Parathyroid adenoma (tissue), 2 donors: ENCODE measurements around the gene TGFBI.

ENCODE experiments used
- H2AFZ ChIP-seq: fragments of 300-600 bp; sonication (generic); one replicate; pipeline ENCODE4 v1.7.0; 2017; ENCODE audit warnings: antibody characterized with exemption, mild to moderate bottlenecking
- H3K27ac ChIP-seq: fragments of 300-600 bp; sonication (generic); one replicate; pipeline ENCODE4 v1.7.0; 2017
- H3K27me3 ChIP-seq: fragments of 300-600 bp; sonication (generic); one replicate; pipeline ENCODE4 v1.7.0; 2017; ENCODE audit warnings: low read length; ENCODE audit not compliant: control insufficient read depth, insufficient read depth
- H3K36me3 ChIP-seq: fragments of 300-600 bp; sonication (generic); one replicate; pipeline ENCODE4 v1.7.0; 2017; ENCODE audit warnings: low read length; ENCODE audit not compliant: control insufficient read depth, insufficient read depth
- H3K4me1 ChIP-seq: fragments of 300-600 bp; sonication (generic); one replicate; pipeline ENCODE4 v1.7.0; 2017; ENCODE audit warnings: control low read depth
- H3K4me2 ChIP-seq: fragments of 300-600 bp; sonication (generic); one replicate; pipeline ENCODE4 v1.7.0; 2017; ENCODE audit warnings: low read length
- H3K4me3 ChIP-seq: fragments of 300-600 bp; sonication (generic); one replicate; pipeline ENCODE4 v1.7.0; 2017; ENCODE audit warnings: low read depth, low read length
- H3K79me2 ChIP-seq: fragments of 300-600 bp; sonication (generic); one replicate; pipeline ENCODE4 v1.7.0; 2017; ENCODE audit warnings: control low read depth
- H3K9ac ChIP-seq: fragments of 300-600 bp; sonication (generic); one replicate; pipeline ENCODE4 v1.7.0; 2017; ENCODE audit warnings: mild to moderate bottlenecking
- H3K9me3 ChIP-seq: fragments of 300-600 bp; sonication (generic); one replicate; pipeline ENCODE4 v1.7.0; 2017; ENCODE audit warnings: low read length; ENCODE audit not compliant: control insufficient read depth
- TF ChIP-seq, protein P1 (sequence below): fragments of 300-600 bp; sonication (generic); IDR thresholded peaks from one replicate; pipeline ENCODE4 v1.7.0; 2017; ENCODE audit warnings: antibody characterized with exemption, mild to moderate bottlenecking
- donor health status: primary hyperparathyroidism.

Gene TGFBI

GRCh38 chr5:135999406-136000139 lies 29.2 kb upstream of the TGFBI start:
- H3K27ac ChIP-seq: no peak overlapping the region
- H3K9me3 ChIP-seq: no peaks in the 10 kb centered on the region
- TF ChIP-seq, protein P1, sequence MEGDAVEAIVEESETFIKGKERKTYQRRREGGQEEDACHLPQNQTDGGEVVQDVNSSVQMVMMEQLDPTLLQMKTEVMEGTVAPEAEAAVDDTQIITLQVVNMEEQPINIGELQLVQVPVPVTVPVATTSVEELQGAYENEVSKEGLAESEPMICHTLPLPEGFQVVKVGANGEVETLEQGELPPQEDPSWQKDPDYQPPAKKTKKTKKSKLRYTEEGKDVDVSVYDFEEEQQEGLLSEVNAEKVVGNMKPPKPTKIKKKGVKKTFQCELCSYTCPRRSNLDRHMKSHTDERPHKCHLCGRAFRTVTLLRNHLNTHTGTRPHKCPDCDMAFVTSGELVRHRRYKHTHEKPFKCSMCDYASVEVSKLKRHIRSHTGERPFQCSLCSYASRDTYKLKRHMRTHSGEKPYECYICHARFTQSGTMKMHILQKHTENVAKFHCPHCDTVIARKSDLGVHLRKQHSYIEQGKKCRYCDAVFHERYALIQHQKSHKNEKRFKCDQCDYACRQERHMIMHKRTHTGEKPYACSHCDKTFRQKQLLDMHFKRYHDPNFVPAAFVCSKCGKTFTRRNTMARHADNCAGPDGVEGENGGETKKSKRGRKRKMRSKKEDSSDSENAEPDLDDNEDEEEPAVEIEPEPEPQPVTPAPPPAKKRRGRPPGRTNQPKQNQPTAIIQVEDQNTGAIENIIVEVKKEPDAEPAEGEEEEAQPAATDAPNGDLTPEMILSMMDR: no peak
- H3K4me3 ChIP-seq: no peak overlapping the region
- H3K36me3 ChIP-seq: no peaks in the 10 kb centered on the region
- H3K79me2 ChIP-seq: no peaks in the 10 kb centered on the region
- H3K4me2 ChIP-seq: no peak overlapping the region
- no peak overlapping the region for H2AFZ ChIP-seq
- no peak overlapping the region for H3K9ac ChIP-seq
- H3K27me3 ChIP-seq: no peaks in the 10 kb centered on the region
- no peaks in the 10 kb centered on the region for H3K4me1 ChIP-seq

DNA sequence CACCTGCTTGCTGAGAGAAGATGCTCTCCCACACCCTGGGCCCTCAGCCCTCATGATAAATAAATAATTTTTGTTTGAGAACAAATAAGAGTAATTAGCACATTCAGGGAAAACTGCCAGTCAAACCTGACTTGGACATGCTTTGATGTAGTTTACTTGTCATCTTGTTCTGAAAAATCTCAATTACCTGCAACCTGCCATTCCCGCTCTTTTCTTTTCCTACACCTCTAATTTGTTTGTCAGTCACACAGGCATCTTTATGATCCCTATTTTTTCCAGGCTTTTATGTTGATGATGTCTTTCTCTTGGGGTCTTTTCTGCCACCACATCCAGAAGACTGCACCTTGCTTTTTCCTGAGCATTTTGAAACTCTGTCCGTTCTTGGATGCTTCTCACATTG lies 28.6 kb upstream of the TGFBI start:
- no peaks in the 10 kb centered on the region for H3K4me1 ChIP-seq
- TF ChIP-seq, protein P1: no peak
- H3K9me3 ChIP-seq: no peaks in the 10 kb centered on the region
- no peak overlapping the region for H3K27ac ChIP-seq
- H3K9ac ChIP-seq: no peak overlapping the region
- H3K27me3 ChIP-seq: no peaks in the 10 kb centered on the region
- H2AFZ ChIP-seq: no peak overlapping the region
- no peaks in the 10 kb centered on the region for H3K79me2 ChIP-seq
- H3K4me2 ChIP-seq: no peak overlapping the region
- H3K36me3 ChIP-seq: no peaks in the 10 kb centered on the region
- H3K4me3 ChIP-seq: no peak overlapping the region

DNA sequence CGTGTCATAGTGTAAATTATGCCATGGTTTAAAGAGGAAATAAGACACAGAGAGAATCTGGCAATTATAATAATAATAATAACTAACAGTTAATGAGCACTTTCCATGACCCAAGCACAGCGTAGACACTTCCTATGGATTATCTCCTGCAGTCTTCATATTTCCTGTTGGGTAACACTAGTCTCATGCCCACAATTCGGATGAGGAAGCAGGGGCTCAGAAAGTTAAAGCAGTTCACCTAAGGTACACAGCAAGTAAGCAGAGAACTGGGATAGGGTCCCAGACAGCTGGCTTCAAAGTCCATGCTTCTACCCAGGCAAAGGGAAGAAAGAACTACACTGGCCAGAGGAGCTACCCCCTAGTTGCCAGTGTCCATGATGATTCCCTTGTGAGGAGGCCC lies 27.9 kb upstream of the TGFBI start:
- Histone ChIP-seq H3K27ac (no peak overlapping the region), H3K36me3 (no peaks in the 10 kb centered on the region), H3K4me2 (no peak overlapping the region), H3K27me3 (no peaks in the 10 kb centered on the region), H3K79me2 (no peaks in the 10 kb centered on the region), H3K4me3 (no peak overlapping the region), H3K9ac (no peak overlapping the region), H3K4me1 (no peaks in the 10 kb centered on the region), H3K9me3 (no peaks in the 10 kb centered on the region), H2AFZ (no peak overlapping the region)
- TF ChIP-seq, protein P1: no peak

- Histone ChIP-seq H2AFZ (no peak overlapping the region), H3K4me1 (no peaks in the 10 kb centered on the region), H3K27ac (no peak overlapping the region), H3K9ac (no peak overlapping the region), H3K27me3 (no peaks in the 10 kb centered on the region), H3K79me2 (no peaks in the 10 kb centered on the region), H3K4me2 (no peak overlapping the region), H3K9me3 (no peaks in the 10 kb centered on the region), H3K36me3 (no peaks in the 10 kb centered on the region), H3K4me3 (no peak overlapping the region)
- TF ChIP-seq, protein P1: no peak
Observed at GRCh38 chr5:136001466-136001981, 27.3 kb upstream of the TGFBI start.

- Histone ChIP-seq H3K36me3 (no peaks in the 10 kb centered on the region), H3K4me2 (no peak overlapping the region), H3K27me3 (no peaks in the 10 kb centered on the region), H3K4me1 (no peaks in the 10 kb centered on the region), H3K4me3 (no peak overlapping the region), H2AFZ (no peak overlapping the region), H3K79me2 (no peaks in the 10 kb centered on the region), H3K9ac (no peak overlapping the region), H3K27ac (no peak overlapping the region), H3K9me3 (no peaks in the 10 kb centered on the region)
- TF ChIP-seq, protein P1: no peak
Observed at GRCh38 chr5:136004436-136004835, 24.4 kb upstream of the TGFBI start.
